CD4-positive, alpha-beta T cell (primary cell): ENCODE measurements around the gene CALHM2. TPM values are rescaled to one million over a fixed set of nuclear protein-coding genes. Genes with fewer than 3 reads are reported as not detected.
A peak's percentile ranks its signal among the peaks of the same experiment; 100 is the strongest.

Experiments
- ATAC-seq: fragments of 200-7000 bp; cut with Tn5 transposase; one replicate; pipeline ENCODE4 v1.10.0; 2022; ENCODE audit warnings: mild to moderate bottlenecking; ENCODE audit not compliant: poor library complexity
- CTCF ChIA-PET: fragments of 350-600 bp; sonication (Branson Sonifier 250); formaldehyde crosslinking; loops from one replicate; lab custom pipeline; 2021; ENCODE audit warnings: antibody characterized with exemption, inconsistent platforms; lab: Charles Lee
- POLR2A ChIA-PET: fragments of 350-600 bp; sonication (Branson Sonifier 250); formaldehyde crosslinking; loops from one replicate; lab custom pipeline; 2021; ENCODE audit warnings: antibody characterized with exemption, inconsistent platforms; lab: Charles Lee
- DNase-seq, 14 experiments: peaks; one replicate each; pipeline ENCODE4 v3.0.0-alpha.2; 2013 to 2020; ENCODE audit warnings: mixed read lengths in 2 of 14
- H3K27ac ChIP-seq, 2 donors: one replicate each; pipeline versions ENCODE4 v1.5.1 to v1.7.0; 2013; ENCODE audit warnings: low read length in 2 of 2, low read depth in 1 of 2, mild to moderate bottlenecking in 1 of 2
- H3K27me3 ChIP-seq, 2 experiments: 1 replicate in 1 of 2; 2 replicates in 1 of 2; pipeline versions ENCODE4 v1.6.1 to v1.7.0; 2013; ENCODE audit warnings: low read length in 2 of 2, control low read depth in 1 of 2, mild to moderate bottlenecking in 1 of 2, moderate library complexity in 1 of 2; ENCODE audit not compliant: insufficient read depth in 2 of 2, control insufficient read depth in 1 of 2
- H3K36me3 ChIP-seq: one replicate; pipeline ENCODE4 v1.6.1; 2013; ENCODE audit warnings: low read length, control low read depth; ENCODE audit not compliant: insufficient read depth
- H3K4me1 ChIP-seq: one replicate; pipeline ENCODE4 v1.6.1; 2013; ENCODE audit warnings: low read length, control low read depth; ENCODE audit not compliant: insufficient read depth
- H3K4me3 ChIP-seq: one replicate; pipeline ENCODE4 v1.5.1; 2013; ENCODE audit warnings: mild to moderate bottlenecking, low read length, moderate library complexity
- H3K9me3 ChIP-seq, 2 experiments: 1 replicate in 1 of 2; 2 replicates in 1 of 2; pipeline versions ENCODE4 v1.6.1 to v1.7.0; 2013; ENCODE audit warnings: low read length in 2 of 2, mild to moderate bottlenecking in 2 of 2, control low read depth in 1 of 2, moderate library complexity in 1 of 2; ENCODE audit not compliant: control insufficient read depth in 1 of 2, insufficient read depth in 1 of 2
- H3K27ac Mint-ChIP-seq: one replicate; pipeline ENCODE4 v1.8.0; 2020; ENCODE audit warnings: mixed read lengths
- H3K27me3 Mint-ChIP-seq: one replicate; pipeline ENCODE4 v1.8.0; 2021; ENCODE audit warnings: mixed read lengths
- H3K36me3 Mint-ChIP-seq: one replicate; pipeline ENCODE4 v1.8.0; 2021; ENCODE audit warnings: low read depth, mixed read lengths
- H3K4me1 Mint-ChIP-seq: one replicate; pipeline ENCODE4 v1.8.0; 2021; ENCODE audit warnings: low read depth, mixed read lengths
- H3K4me3 Mint-ChIP-seq: one replicate; pipeline ENCODE4 v1.8.0; 2020; ENCODE audit warnings: mild to moderate bottlenecking, mixed read lengths
- H3K9me3 Mint-ChIP-seq: one replicate; pipeline ENCODE4 v1.8.0; 2020; ENCODE audit warnings: mixed read lengths
- intact Hi-C, 2 experiments: fragments of 100-400 bp; cut with DNase I in 1 of 2; cut with micrococcal nuclease in 1 of 2; formaldehyde crosslinking; loops; one replicate each; pipeline versions ENCODE4 v1.15.1 to v1.9.0; 2023 to 2025; cut with DNase I, micrococcal nuclease
- total RNA-seq, 174 experiments: library from RNA in 2 of 174; stranded (reverse) in 2 of 174; gene quantifications; one replicate each; pipeline ENCODE4 v1.2.3 and lab custom pipeline; 2021 to 2026
- TF ChIP-seq, protein P1 (sequence below): fragments of 200-600 bp; IDR thresholded peaks from one replicate; pipeline ENCODE4 v1.8.0; 2022; ENCODE audit warnings: antibody characterized with exemption, mild to moderate bottlenecking

The CALHM2 gene
- total RNA-seq, 2 experiments from 2014 or later, result 3.1 to 4.0 TPM

DNA sequence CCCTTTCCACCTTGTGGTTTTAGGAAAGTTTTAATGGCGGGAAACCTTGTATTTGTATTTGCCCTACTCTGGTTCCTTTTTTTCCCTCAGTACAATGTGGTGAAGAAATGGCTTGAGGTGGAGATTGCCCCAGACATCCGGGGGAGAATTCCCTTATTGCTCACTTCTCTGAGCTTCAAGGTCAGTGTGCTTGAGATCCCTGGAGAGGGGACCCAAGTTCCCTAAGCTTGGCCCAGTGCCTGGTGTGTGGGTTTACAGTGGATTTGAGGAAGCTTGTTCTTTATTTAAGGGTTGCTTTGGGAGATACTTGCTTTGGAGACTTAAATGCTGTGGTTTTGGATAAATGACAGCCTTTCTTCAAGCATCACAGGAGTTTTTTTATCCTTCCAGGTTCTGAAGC is 18.3 kb downstream of the CALHM2 start:
- DNase-seq, result peak in 2 of 14 experiments; percentile 20 to 35
- Histone ChIP-seq H3K4me1 (peaks cover 13% of the 10 kb centered on the region), H3K27me3 (no peaks in the 10 kb centered on the region), H3K27ac (no peak overlapping the region), H3K4me3 (no peak overlapping the region), H3K9me3 (no peaks in the 10 kb centered on the region), H3K36me3 (peaks cover 63% of the 10 kb centered on the region)
- Mint-ChIP-seq H3K27me3 (no peaks in the 10 kb centered on the region), H3K36me3 (peaks cover 76% of the 10 kb centered on the region), H3K4me3 (no peak overlapping the region), H3K27ac (no peak overlapping the region), H3K9me3 (no peaks in the 10 kb centered on the region), H3K4me1 (peaks cover 24% of the 10 kb centered on the region)
- ChIA-PET CTCF (no interaction called here), POLR2A (no interaction called here)
- TF ChIP-seq, protein P1, sequence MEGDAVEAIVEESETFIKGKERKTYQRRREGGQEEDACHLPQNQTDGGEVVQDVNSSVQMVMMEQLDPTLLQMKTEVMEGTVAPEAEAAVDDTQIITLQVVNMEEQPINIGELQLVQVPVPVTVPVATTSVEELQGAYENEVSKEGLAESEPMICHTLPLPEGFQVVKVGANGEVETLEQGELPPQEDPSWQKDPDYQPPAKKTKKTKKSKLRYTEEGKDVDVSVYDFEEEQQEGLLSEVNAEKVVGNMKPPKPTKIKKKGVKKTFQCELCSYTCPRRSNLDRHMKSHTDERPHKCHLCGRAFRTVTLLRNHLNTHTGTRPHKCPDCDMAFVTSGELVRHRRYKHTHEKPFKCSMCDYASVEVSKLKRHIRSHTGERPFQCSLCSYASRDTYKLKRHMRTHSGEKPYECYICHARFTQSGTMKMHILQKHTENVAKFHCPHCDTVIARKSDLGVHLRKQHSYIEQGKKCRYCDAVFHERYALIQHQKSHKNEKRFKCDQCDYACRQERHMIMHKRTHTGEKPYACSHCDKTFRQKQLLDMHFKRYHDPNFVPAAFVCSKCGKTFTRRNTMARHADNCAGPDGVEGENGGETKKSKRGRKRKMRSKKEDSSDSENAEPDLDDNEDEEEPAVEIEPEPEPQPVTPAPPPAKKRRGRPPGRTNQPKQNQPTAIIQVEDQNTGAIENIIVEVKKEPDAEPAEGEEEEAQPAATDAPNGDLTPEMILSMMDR, result no peak
- no peak for ATAC-seq
- intact Hi-C loops, result no loop called here

DNA sequence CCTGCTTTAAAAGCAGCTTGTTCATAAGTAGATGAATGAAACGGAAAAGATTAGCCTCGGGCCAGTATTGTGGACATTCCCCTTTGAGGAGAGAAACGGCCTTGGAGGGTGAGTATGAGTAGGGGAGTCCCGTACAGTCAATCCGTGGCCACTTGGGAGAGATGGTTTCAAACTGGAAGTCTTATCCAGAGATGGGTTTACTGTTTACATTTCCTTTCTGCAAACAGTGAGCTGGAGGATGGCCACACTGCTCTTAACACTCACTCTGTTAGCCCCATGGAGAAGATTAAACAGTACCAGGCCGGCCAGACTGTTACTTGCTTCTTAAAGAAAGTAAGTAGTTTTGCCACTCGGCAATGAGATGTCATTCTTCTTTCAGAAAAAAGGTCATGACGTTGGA is 20.3 kb downstream of the CALHM2 start:
- Histone ChIP-seq H3K4me1 (peaks cover 16% of the 10 kb centered on the region), H3K4me3 (no peak overlapping the region), H3K27me3 (no peaks in the 10 kb centered on the region), H3K9me3 (no peaks in the 10 kb centered on the region), H3K36me3 (peaks cover 57% of the 10 kb centered on the region), H3K27ac (no peak overlapping the region)
- intact Hi-C loops, result no loop called here
- Mint-ChIP-seq H3K4me1 (peaks cover 40% of the 10 kb centered on the region), H3K36me3 (peaks cover 79% of the 10 kb centered on the region), H3K9me3 (no peaks in the 10 kb centered on the region), H3K4me3 (no peak overlapping the region), H3K27me3 (no peaks in the 10 kb centered on the region), H3K27ac (no peak overlapping the region)
- TF ChIP-seq, protein P1, result no peak
- DNase-seq (no peak), ATAC-seq (no peak)
- CTCF ChIA-PET, result no interaction called here
- POLR2A ChIA-PET, result no interaction called here

DNA sequence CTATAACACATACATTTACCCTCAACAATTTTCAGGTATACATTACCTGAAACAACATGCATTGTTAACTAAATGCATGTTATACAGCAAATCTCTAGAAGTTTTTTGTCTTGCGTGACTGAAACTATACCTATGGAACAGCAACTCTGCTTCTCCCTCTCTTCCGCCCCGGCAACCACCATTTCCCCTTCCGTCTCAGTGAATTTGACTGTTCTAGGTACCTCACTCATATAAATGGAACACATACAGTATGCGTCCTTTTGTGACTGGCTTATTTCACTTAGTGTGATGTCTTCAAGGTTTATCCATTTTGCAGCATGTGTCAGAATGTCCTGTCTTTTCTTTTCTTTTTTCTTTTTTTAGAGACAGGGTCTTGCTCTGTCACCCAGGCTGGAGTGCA is 22.5 kb downstream of the CALHM2 start:
- no peaks in the 10 kb centered on the region for H3K27me3 Mint-ChIP-seq
- ChIA-PET POLR2A (no interaction called here), CTCF (no interaction called here)
- ATAC-seq, result peak; percentile 77
- H3K36me3 Mint-ChIP-seq, result peaks cover 75% of the 10 kb centered on the region
- peak in 4 of 14 experiments; percentile 19 to 47 (median 36) for DNase-seq
- peaks cover 40% of the 10 kb centered on the region for H3K4me1 Mint-ChIP-seq
- peak overlapping the region; percentile 53 for H3K27ac Mint-ChIP-seq
- intact Hi-C loops, result no loop called here
- Histone ChIP-seq H3K27me3 (no peaks in the 10 kb centered on the region), H3K9me3 (no peaks in the 10 kb centered on the region), H3K27ac (no peak overlapping the region), H3K4me3 (no peak overlapping the region), H3K36me3 (peaks cover 49% of the 10 kb centered on the region), H3K4me1 (peaks cover 16% of the 10 kb centered on the region)
- TF ChIP-seq, protein P1, result no peak
- H3K9me3 Mint-ChIP-seq, result no peaks in the 10 kb centered on the region
- peak overlapping the region; percentile 23 for H3K4me3 Mint-ChIP-seq
